HUES64 (cell line): Measurements from ENCODE around the gene NUDT16L1.
"Not testable (repeated sequence)": the region's sequence is repeated elsewhere in the genome, so short reads cannot be mapped to it uniquely, and the experiment has no call there.

Experiments
- H3K27ac ChIP-seq: 2 replicates; pipeline ENCODE4 v1.7.0; 2013; ENCODE audit warnings: low read depth, low read length, inconsistent platforms
- H3K27me3 ChIP-seq: 2 replicates; pipeline ENCODE4 v1.6.1; 2013; ENCODE audit warnings: mild to moderate bottlenecking, low read length; ENCODE audit not compliant: insufficient read depth
- H3K36me3 ChIP-seq: 2 replicates; pipeline ENCODE4 v1.6.1; 2013; ENCODE audit warnings: mild to moderate bottlenecking, low read length; ENCODE audit not compliant: insufficient read depth
- H3K4me1 ChIP-seq: 2 replicates; pipeline ENCODE4 v1.6.1; 2013; ENCODE audit warnings: mild to moderate bottlenecking, low read length, moderate library complexity; ENCODE audit not compliant: insufficient read depth
- H3K4me3 ChIP-seq: 2 replicates; pipeline ENCODE4 v1.5.1; 2013; ENCODE audit warnings: mild to moderate bottlenecking, low read length, moderate library complexity
- H3K9ac ChIP-seq: 2 replicates; pipeline ENCODE4 v1.6.1; 2013; ENCODE audit warnings: mild to moderate bottlenecking, low read depth, low read length
- H3K9me3 ChIP-seq: 2 replicates; pipeline ENCODE4 v1.6.1; 2013; ENCODE audit warnings: low read depth, low read length; ENCODE audit not compliant: insufficient read depth
- WGBS: fragments of 150-250, 120-280 bp; methylation state at CpG from one replicate; pipeline ENCODE4 v1.1.7; 2013; ENCODE audit warnings: missing lambda C conversion rate; 5-methylcytosine and 5-hydroxymethylcytosine counted together

Gene NUDT16L1

GRCh38 chr16:4734063-4734729 is 40.8 kb downstream of the NUDT16L1 start, which contains the start of the genes ANKS3 and DNAAF8:
Gene ANKS3 (minus strand): TSS chr16:4734271. CDS start chr16:4730149, 4,122 bp downstream.
Gene DNAAF8 (plus strand): TSS chr16:4734537. CDS start chr16:4736515, 1,978 bp downstream.
- no peaks in the 10 kb centered on the region; the same call in 1 of the 2 replicates for H3K4me1 ChIP-seq
- H3K9ac ChIP-seq: peak within 1 kb of the TSS; percentile 83
- H3K36me3 ChIP-seq: peaks cover 17% of the 10 kb centered on the region
- H3K9me3 ChIP-seq: no peaks in the 10 kb centered on the region
- H3K27ac ChIP-seq: peak within 1 kb of the TSS; percentile 86
- under 1% methylated on average over 70 of the region's 70 CpGs for WGBS
- H3K27me3 ChIP-seq: no peaks in the 10 kb centered on the region
- H3K4me3 ChIP-seq: peak within 1 kb of the TSS; percentile 85

GRCh38 chr16:4734730-4735535 is 41.6 kb downstream of the NUDT16L1 start:
- H3K27me3 ChIP-seq: no peaks in the 10 kb centered on the region
- H3K36me3 ChIP-seq: peaks cover 11% of the 10 kb centered on the region
- H3K9ac ChIP-seq: peak overlapping the region; percentile 60
- 14% methylated on average over 38 of the region's 38 CpGs for WGBS
- H3K9me3 ChIP-seq: no peaks in the 10 kb centered on the region
- peak overlapping the region; percentile 85 for H3K4me3 ChIP-seq
- no peaks in the 10 kb centered on the region; the same call in 1 of the 2 replicates for H3K4me1 ChIP-seq
- peak overlapping the region; percentile 86 for H3K27ac ChIP-seq

GRCh38 chr16:4736546-4736945 is 43.2 kb downstream of the NUDT16L1 start:
- no peaks in the 10 kb centered on the region for H3K9me3 ChIP-seq
- H3K27me3 ChIP-seq: no peaks in the 10 kb centered on the region
- no peak overlapping the region for H3K27ac ChIP-seq
- no peak overlapping the region for H3K9ac ChIP-seq
- no peak overlapping the region for H3K4me3 ChIP-seq
- WGBS: 90% methylated on average over 4 of the region's 4 CpGs
- no peaks in the 10 kb centered on the region for H3K36me3 ChIP-seq
- H3K4me1 ChIP-seq: no peaks in the 10 kb centered on the region; the same call in 1 of the 2 replicates

- Histone ChIP-seq H3K9me3 (no peaks in the 10 kb centered on the region), H3K4me1 (no peaks in the 10 kb centered on the region; the same call in 1 of the 2 replicates), H3K36me3 (no peaks in the 10 kb centered on the region), H3K9ac (no peak overlapping the region), H3K4me3 (no peak overlapping the region), H3K27me3 (no peaks in the 10 kb centered on the region), H3K27ac (no peak overlapping the region)
- 86% methylated on average over 15 of the region's 15 CpGs for WGBS
Measured at GRCh38 chr16:4737545-4737944, 44.2 kb downstream of the NUDT16L1 start.

- not testable (repeated sequence) for H3K4me3 ChIP-seq, H3K9me3 ChIP-seq, H3K4me1 ChIP-seq, H3K9ac ChIP-seq, H3K27ac ChIP-seq, H3K27me3 ChIP-seq, H3K36me3 ChIP-seq
- WGBS: 93% methylated on average over 5 of the region's 5 CpGs
Measured at GRCh38 chr16:4738370-4738769, 45.0 kb downstream of the NUDT16L1 start.

GRCh38 chr16:4743226-4743878 is 50.0 kb downstream of the NUDT16L1 start:
- H3K9ac ChIP-seq: no peak overlapping the region
- H3K4me3 ChIP-seq: no peak overlapping the region; the same call in 1 of the 2 replicates

GRCh38 chr16:4744555-4745273 is 51.4 kb downstream of the NUDT16L1 start:
- H3K27ac ChIP-seq: no peak overlapping the region
- H3K36me3 ChIP-seq: no peaks in the 10 kb centered on the region
- H3K4me3 ChIP-seq: no peak overlapping the region
- H3K27me3 ChIP-seq: no peaks in the 10 kb centered on the region
- no peak overlapping the region for H3K9ac ChIP-seq
- WGBS: 76% methylated on average over 11 of the region's 13 CpGs
- H3K4me1 ChIP-seq: no peaks in the 10 kb centered on the region; the same call in 1 of the 2 replicates
- no peaks in the 10 kb centered on the region for H3K9me3 ChIP-seq

More at GRCh38 chr16:4743226-4743878, 50.0 kb downstream of the NUDT16L1 start:
- 67% methylated on average over 14 of the region's 14 CpGs for WGBS
- no peaks in the 10 kb centered on the region for H3K27me3 ChIP-seq
- no peaks in the 10 kb centered on the region; the same call in 1 of the 2 replicates for H3K4me1 ChIP-seq
- H3K27ac ChIP-seq: no peak overlapping the region
- H3K36me3 ChIP-seq: no peaks in the 10 kb centered on the region
- no peaks in the 10 kb centered on the region for H3K9me3 ChIP-seq

GRCh38 chr16:4745274-4745569 is 51.9 kb downstream of the NUDT16L1 start:
- no peaks in the 10 kb centered on the region for H3K36me3 ChIP-seq
- 90% methylated on average over 3 of the region's 3 CpGs for WGBS
- H3K4me1 ChIP-seq: no peaks in the 10 kb centered on the region; the same call in 1 of the 2 replicates
- H3K9ac ChIP-seq: no peak overlapping the region
- H3K9me3 ChIP-seq: no peaks in the 10 kb centered on the region
- H3K27ac ChIP-seq: no peak overlapping the region
- no peaks in the 10 kb centered on the region for H3K27me3 ChIP-seq
- no peak overlapping the region for H3K4me3 ChIP-seq
